Measurements from ENCODE around the gene OR2D3.
"Not testable (repeated sequence)": the region's sequence is repeated elsewhere in the genome, so short reads cannot be mapped to it uniquely, and the experiment has no call there.

Gene OR2D3

DNA sequence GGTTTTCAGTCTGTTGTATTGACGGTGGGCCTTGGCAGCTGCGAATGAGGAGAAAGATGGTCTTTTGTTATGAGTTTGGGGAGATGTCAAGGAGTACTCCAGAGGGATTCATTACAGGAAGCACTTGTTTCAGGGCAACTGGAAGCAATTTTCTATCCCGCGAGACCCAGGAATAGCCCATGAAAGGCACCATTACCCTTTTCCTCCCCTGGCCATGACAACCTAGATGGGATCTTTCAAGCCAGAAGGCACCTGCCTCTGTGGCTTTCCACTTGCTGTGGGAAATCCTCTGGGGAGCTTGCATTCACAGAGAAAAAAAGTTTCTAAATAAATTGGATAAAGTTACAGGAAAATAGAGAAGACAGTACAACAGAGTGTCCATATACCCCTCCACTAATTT lies 8.1 kb downstream of the OR2D3 start:
- DNase-seq: no peak

DNA sequence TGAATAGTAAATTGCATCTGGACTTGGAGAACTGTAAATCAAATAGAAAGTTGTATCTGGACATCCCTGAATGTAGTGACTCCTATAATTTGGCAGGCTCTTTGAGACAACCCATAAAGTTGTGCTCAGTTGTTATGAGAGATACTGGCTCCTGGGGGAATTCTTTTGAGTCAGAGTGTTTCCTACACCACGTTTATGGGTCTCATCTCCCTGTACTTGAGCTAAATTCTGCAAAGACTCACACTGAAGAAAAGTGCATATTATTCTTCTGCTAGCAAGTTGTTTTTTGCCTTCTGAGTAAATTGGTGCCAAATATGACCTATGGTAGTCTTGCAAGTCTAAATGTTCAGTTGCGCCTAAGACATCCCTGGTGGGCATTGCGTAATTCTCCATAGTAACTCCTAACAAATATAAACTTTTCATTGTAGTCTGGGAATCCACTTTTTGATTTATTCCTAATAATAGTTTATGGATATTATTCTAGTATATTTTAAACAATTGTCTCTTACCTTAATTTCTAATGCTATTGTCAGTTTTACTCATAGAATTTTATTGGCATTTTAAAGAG lies 10.4 kb downstream of the OR2D3 start:
- DNase-seq: no peak

DNA sequence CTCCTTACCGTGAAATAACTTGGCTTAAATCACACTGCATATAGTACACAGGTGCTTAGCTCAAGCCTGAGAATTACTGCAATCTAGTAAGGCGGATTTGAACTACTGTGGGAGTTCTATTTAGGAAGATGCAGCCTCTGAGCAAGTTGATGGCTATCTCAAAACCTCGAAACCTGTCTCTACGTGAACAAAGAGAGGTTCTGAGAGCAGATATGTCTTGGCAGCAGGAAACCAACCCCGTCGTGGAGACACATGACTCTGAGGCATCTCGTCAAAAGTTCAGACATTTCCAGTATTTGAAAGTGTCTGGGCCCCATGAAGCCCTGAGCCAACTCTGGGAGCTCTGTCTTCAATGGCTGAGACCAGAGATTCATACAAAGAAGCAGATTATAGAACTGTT lies 11.3 kb downstream of the OR2D3 start:
- no peak for DNase-seq

DNA sequence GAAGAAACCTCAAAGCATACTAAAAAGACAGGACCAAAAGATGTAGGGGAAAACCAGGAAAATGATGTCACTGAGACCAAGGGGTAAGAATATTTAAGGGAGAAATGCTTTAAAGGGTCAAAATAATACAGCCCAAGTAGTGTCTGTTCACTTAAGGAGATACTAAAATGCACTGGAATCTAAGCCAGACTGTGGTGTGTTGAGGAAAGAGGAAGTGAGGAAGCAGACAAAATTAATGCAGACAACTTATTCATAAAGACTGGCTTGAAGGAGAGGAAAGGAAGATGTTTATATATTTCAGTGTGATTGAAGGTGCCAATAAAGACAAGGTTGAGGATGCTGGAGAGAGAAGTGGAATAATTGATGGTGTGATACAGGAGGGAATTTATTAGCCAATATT lies 21.2 kb downstream of the OR2D3 start:
- DNase-seq: peak; percentile 4 to 26

DNA sequence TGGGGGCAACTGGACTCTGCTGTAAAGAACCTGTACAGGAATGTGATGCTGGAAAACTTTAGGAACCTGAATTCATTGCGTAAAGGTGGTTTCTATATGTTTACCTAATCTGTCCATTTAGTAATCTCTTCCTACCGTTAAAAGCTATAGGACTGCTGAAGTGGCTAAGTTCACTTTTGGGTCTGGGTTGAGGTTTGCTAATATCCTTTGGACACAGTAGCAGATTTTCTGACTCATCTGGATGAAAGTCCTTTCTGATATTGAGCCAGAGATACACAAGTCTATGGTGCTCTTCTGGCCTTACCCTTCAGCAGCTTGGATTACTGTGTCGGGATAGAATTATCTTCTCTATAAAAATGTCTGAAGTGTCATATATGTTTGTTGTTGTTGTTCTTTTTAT lies 22.3 kb downstream of the OR2D3 start:
- no peak for DNase-seq

DNA sequence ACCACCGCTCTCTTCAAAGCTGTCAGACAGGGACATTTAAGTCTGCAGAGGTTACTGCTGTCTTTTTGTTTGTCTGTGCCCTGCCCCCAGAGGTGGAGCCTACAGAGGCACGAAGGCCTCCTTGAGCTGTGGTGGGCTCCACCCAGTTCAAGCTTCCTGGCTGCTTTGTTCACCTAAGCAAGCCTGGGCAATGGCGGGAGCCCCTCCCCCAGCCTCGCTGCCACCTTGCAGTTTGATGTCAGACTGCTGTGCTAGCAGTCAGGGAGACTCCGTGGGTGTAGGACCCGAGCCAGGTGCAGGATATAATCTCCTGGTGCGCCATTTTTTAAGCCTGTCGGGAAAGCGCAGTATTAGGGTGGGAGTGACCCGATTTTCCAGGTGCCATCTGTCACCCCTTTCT lies 33.4 kb downstream of the OR2D3 start:
- DNase-seq: not testable (repeated sequence)

DNA sequence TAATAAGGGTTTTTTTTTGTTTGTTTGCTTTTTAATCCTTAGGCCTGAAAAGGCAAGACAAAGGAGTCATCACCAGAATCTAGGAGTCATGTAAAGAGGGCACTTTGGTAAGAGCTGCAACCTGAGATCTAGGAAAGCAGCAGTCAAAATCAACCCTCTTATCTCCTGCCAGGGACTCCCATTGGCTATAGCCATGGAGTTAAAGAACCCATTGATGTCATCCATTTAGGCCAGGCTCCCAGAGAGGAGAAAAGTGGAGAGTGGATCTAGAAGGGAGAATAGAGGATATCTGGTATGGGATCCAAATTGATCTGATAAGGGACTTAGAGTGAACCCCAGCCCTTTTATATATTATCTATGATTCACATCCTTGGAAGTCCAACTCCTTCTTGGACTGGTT lies 41.3 kb downstream of the OR2D3 start:
- DNase-seq: no peak

DNA sequence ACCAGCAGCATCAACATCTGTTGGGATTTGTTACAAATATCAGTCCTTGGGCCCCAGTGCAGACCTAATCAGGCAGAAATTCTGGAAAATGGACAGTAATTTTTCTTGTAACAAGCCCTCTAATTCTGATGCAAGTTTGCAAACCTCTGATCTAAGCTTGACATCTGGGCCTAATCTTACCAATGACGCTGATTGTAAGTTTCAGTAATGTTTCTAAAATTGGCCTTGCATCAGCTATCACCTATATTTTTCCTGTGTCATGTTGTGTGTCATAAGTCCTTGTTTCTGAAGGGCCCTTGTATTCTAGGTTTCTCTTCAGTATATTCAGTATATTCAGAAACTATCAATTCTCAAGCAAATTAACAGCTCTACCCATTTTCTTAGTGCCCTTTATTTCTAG lies 41.9 kb downstream of the OR2D3 start:
- DNase-seq: no peak

DNA sequence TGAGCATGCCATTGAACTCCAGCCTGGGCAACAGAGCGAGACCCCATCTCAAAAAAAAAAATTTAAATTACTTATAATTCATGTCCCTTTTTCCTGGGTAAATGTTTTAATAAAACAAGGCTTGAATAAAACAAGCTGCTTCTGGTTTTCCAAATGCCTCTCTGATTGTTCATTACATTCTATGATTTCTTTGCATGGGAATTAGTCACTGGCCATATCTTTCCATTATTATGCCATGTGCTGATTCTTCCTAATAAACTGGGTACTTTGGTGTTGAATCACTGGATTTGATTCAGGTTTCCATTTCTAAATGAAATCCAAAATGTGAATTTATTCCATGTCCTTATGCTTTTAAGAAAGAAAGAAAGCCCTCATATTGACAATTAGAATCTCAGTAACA lies 48.0 kb downstream of the OR2D3 start:
- DNase-seq: no peak

DNA sequence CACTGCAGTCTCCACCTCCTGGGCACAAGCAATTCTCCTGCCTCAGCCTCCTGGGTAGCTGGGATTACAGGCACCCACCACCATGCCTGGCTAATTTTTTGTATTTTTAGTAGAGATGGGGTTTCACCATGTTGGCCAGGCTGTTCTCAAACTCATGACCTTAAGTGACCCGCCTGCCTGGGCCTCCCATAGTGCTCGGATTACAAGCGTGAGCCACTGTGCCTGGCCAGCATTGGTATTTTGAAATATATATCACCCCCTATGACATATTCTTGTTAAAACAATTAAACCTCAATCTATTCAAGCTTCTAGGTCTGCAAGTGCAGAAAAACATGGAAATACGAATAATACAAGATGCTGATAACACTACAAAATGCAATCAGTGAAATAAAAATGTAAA lies 49.1 kb downstream of the OR2D3 start:
- not testable (repeated sequence) for DNase-seq

Measured in Kasumi-1 (cell line).